ENCODE results near the gene CDK8.

CDK8 gene

DNA sequence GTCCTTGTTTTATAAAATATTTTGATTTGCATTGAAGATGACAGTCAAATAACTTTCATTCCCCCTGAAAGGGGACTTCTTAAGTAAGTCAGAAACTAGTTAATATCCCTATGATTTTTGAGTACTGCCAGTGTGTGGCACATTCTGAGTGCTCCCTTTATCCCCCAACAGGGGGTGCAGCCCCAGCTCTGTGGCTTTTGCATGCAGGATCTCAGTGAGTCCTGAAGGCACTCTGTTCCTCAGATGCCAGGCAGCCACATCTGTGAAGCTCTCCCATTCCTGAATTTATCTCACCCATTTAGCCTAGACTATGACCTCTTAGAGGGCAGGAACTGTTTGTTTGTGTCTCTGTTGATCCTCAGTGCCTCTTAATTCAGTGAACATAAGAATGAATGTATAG lies 123.1 kb downstream of the CDK8 start:
- peaks cover 0 to 19% (median 0%) of the 10 kb centered on the region in 11 experiments; a peak in 2 of 22 replicates for H3K36me3 ChIP-seq
- H3K9me3 ChIP-seq (replicated peaks in 1 of 11), result no peaks in the 10 kb centered on the region
- H3K9ac ChIP-seq, result no peak overlapping the region
- H3K27ac ChIP-seq, result no peak overlapping the region
- no peak overlapping the region for H3K4me2 ChIP-seq
- TF ChIP-seq Cebpa-rat (IDR thresholded peaks at IDR 0.05), result no peak
- H4K20me1 ChIP-seq, result no peaks in the 10 kb centered on the region
- H3K4me1 ChIP-seq, result peaks cover 0 to 7% (median 0%) of the 10 kb centered on the region in 10 experiments; a peak in 1 of 20 replicates
- H3K4me3 ChIP-seq, result no peak overlapping the region
- H3K27me3 ChIP-seq, result no peaks in the 10 kb centered on the region

- H3K4me1 ChIP-seq, result no peaks in the 10 kb centered on the region
- TF ChIP-seq Cebpa-rat (IDR thresholded peaks at IDR 0.05), result no peak
Measured at GRCh38 chr13:26378116-26378515, 124.2 kb downstream of the CDK8 start.

DNA sequence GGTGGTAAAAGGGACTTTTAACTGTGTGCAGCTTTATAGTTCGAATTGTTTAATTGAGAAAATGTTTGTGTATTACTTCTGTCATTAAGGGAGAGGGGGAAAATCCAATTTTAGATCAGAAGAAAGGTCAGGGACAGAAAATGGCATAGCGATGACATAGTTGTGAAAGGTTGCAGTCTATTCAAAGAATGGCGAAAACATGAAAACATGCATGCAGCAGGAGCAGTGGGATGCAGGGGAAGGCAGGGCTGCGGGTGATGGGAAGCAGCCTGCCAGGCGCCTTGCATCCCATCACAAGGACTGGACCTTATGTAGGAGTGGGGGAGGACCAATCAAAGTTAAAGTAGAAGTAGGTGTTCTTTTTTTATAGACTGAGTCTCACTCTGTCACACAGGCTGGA lies 125.9 kb downstream of the CDK8 start:
- Histone ChIP-seq H3K9me3 (replicated peaks in 1 of 11) (no peaks in the 10 kb centered on the region), H3K27ac (no peak overlapping the region), H3K4me2 (no peak overlapping the region), H3K9ac (no peak overlapping the region), H3K4me1 (no peaks in the 10 kb centered on the region), H3K4me3 (no peak overlapping the region), H3K36me3 (peaks cover 0 to 16% (median 2%) of the 10 kb centered on the region in 11 experiments; a peak in 12 of 22 replicates), H3K27me3 (no peaks in the 10 kb centered on the region), H4K20me1 (no peaks in the 10 kb centered on the region)
- no peak for TF ChIP-seq Cebpa-rat (IDR thresholded peaks at IDR 0.05)

More at GRCh38 chr13:26378116-26378515, 124.2 kb downstream of the CDK8 start:
- H3K9ac ChIP-seq, result no peak overlapping the region
- H3K27me3 ChIP-seq, result no peaks in the 10 kb centered on the region
- H3K27ac ChIP-seq, result no peak overlapping the region
- H3K36me3 ChIP-seq, result peaks cover 0 to 10% (median 0%) of the 10 kb centered on the region in 11 experiments; a peak in 3 of 22 replicates
- H3K4me2 ChIP-seq, result no peak overlapping the region
- no peaks in the 10 kb centered on the region for H4K20me1 ChIP-seq
- H3K9me3 ChIP-seq (replicated peaks in 1 of 11), result no peaks in the 10 kb centered on the region
- no peak overlapping the region for H3K4me3 ChIP-seq

- Histone ChIP-seq H3K9me3 (replicated peaks in 1 of 11) (no peaks in the 10 kb centered on the region), H3K4me1 (no peaks in the 10 kb centered on the region), H3K27ac (no peak overlapping the region), H3K27me3 (no peaks in the 10 kb centered on the region), H3K4me3 (no peak overlapping the region), H3K4me2 (no peak overlapping the region), H3K9ac (no peak overlapping the region), H3K36me3 (peaks cover 7 to 26% (median 13%) of the 10 kb centered on the region in 11 experiments; a peak in 21 of 22 replicates), H4K20me1 (no peaks in the 10 kb centered on the region)
- TF ChIP-seq Cebpa-rat (IDR thresholded peaks at IDR 0.05), result no peak
Measured at GRCh38 chr13:26380930-26381329, 127.0 kb downstream of the CDK8 start.

GRCh38 chr13:26382366-26382765 lies 128.4 kb downstream of the CDK8 start:
- H3K36me3 ChIP-seq, result peaks cover 10 to 41% (median 25%) of the 10 kb centered on the region in 11 experiments
- H3K4me2 ChIP-seq, result no peak overlapping the region
- H3K9me3 ChIP-seq (replicated peaks in 1 of 11), result no peaks in the 10 kb centered on the region
- no peaks in the 10 kb centered on the region for H3K4me1 ChIP-seq
- no peak overlapping the region for H3K27ac ChIP-seq
- no peaks in the 10 kb centered on the region for H4K20me1 ChIP-seq
- TF ChIP-seq Cebpa-rat (IDR thresholded peaks at IDR 0.05), result no peak
- H3K9ac ChIP-seq, result no peak overlapping the region
- H3K4me3 ChIP-seq, result no peak overlapping the region
- no peaks in the 10 kb centered on the region for H3K27me3 ChIP-seq

- H4K20me1 ChIP-seq, result no peaks in the 10 kb centered on the region
- H3K9ac ChIP-seq, result no peak overlapping the region
- no peaks in the 10 kb centered on the region for H3K4me1 ChIP-seq
- no peak overlapping the region for H3K27ac ChIP-seq
- no peak for TF ChIP-seq Cebpa-rat (IDR thresholded peaks at IDR 0.05)
- no peak overlapping the region for H3K4me3 ChIP-seq
- H3K36me3 ChIP-seq, result peaks cover 13 to 46% (median 30%) of the 10 kb centered on the region in 11 experiments
- H3K27me3 ChIP-seq, result no peaks in the 10 kb centered on the region
- no peak overlapping the region for H3K4me2 ChIP-seq
- no peaks in the 10 kb centered on the region for H3K9me3 ChIP-seq (replicated peaks in 1 of 11)
Measured at GRCh38 chr13:26382835-26383234, 128.9 kb downstream of the CDK8 start.

GRCh38 chr13:26384587-26384986 lies 130.7 kb downstream of the CDK8 start:
- H3K4me3 ChIP-seq, result no peak overlapping the region
- no peak for TF ChIP-seq Cebpa-rat (IDR thresholded peaks at IDR 0.05)
- H3K27me3 ChIP-seq, result no peaks in the 10 kb centered on the region
- peaks cover 26 to 61% (median 41%) of the 10 kb centered on the region in 11 experiments for H3K36me3 ChIP-seq
- H3K9ac ChIP-seq, result no peak overlapping the region
- no peak overlapping the region for H3K4me2 ChIP-seq
- no peaks in the 10 kb centered on the region for H3K9me3 ChIP-seq (replicated peaks in 1 of 11)
- no peaks in the 10 kb centered on the region for H3K4me1 ChIP-seq
- H3K27ac ChIP-seq, result no peak overlapping the region
- no peaks in the 10 kb centered on the region for H4K20me1 ChIP-seq

DNA sequence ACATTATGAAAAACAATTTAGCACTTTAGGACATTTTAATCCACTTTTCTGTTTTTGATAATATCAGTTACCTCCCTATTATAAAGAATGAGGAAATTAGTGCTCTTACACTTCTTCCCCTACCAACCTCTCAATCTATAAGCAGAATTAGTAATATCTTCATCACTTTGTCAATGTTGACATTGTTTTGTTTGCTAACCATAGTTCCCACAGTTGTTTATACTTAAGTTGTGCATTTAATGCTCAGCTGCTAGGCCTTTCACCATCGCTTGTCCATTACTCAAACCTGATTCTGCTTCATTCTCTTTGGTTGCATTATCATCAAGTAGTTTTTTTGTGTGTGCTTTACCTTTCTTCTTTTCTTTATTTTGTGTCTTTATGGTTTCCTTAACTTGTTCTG lies 132.1 kb downstream of the CDK8 start:
- Histone ChIP-seq H3K27me3 (no peaks in the 10 kb centered on the region), H3K4me1 (no peaks in the 10 kb centered on the region), H3K36me3 (peaks cover 33 to 66% (median 53%) of the 10 kb centered on the region in 11 experiments), H3K9ac (no peak overlapping the region), H3K27ac (no peak overlapping the region), H3K4me2 (no peak overlapping the region), H3K4me3 (no peak overlapping the region), H4K20me1 (no peaks in the 10 kb centered on the region), H3K9me3 (replicated peaks in 1 of 11) (no peaks in the 10 kb centered on the region)
- TF ChIP-seq Cebpa-rat (IDR thresholded peaks at IDR 0.05), result no peak

DNA sequence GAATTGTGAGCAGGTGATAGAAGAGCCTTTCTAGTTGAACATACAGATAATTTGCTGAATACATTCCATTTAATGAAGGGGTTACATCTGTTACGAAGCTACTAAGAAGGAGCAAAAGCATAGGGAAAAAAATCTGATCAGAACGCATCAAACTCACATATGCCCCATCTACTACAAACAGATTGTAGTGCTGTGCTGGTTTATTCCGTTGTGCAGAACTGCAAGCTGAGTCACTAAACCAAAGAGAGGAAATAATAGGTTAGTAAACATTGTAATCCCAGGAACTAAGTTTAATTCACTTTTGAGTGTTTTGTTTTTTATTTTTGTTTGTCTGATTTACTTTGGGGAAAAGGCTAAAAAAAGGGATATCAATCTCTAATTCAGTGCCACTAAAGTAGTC lies 136.3 kb downstream of the CDK8 start:
- Histone ChIP-seq H3K27ac (no peak overlapping the region), H3K27me3 (no peaks in the 10 kb centered on the region), H4K20me1 (no peaks in the 10 kb centered on the region; a peak in 1 of 22 replicates), H3K36me3 (peaks cover 32 to 85% (median 51%) of the 10 kb centered on the region in 11 experiments), H3K9me3 (replicated peaks in 1 of 11) (no peaks in the 10 kb centered on the region), H3K9ac (no peak overlapping the region), H3K4me1 (no peaks in the 10 kb centered on the region), H3K4me3 (no peak overlapping the region), H3K4me2 (no peak overlapping the region)
- no peak for TF ChIP-seq Cebpa-rat (IDR thresholded peaks at IDR 0.05)

DNA sequence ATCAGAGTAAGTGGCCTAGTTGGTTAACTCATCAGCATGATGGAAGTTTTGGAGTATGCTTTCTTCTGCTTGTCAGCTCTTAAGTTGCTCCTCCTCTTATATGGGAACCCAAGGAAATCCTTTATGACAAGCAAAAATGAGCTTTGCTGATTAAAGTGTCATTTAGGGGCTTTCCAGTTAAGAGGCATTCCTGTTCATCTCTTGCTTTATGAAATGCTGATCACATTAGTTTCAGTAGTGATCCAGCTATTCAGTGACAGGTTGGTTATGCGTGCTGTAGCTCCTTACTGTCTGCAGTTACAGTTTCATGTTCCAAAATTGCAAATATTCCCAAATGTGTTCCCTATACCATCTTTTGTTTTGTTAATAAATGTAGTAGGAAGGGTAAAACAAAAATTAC lies 146.6 kb downstream of the CDK8 start:
- Histone ChIP-seq H3K27me3 (no peaks in the 10 kb centered on the region), H3K36me3 (peaks cover 43 to 86% (median 55%) of the 10 kb centered on the region in 11 experiments; a peak in 21 of 22 replicates), H3K4me3 (no peak overlapping the region), H3K27ac (no peak overlapping the region), H4K20me1 (no peaks in the 10 kb centered on the region), H3K9ac (no peak overlapping the region), H3K4me2 (no peak overlapping the region), H3K9me3 (replicated peaks in 1 of 11) (no peaks in the 10 kb centered on the region), H3K4me1 (no peaks in the 10 kb centered on the region)
- no peak for TF ChIP-seq Cebpa-rat (IDR thresholded peaks at IDR 0.05)
